NCI-H2196 treated with DMSO at 0.1 percent for 48 hours (cell line): ENCODE data around the gene CACNA1C.

Experiments
- DNase-seq: peaks from one replicate; lab custom pipeline; 2025; ENCODE audit not compliant: unreplicated experiment; lab: John Stamatoyannopoulos, UW

The CACNA1C gene

DNA sequence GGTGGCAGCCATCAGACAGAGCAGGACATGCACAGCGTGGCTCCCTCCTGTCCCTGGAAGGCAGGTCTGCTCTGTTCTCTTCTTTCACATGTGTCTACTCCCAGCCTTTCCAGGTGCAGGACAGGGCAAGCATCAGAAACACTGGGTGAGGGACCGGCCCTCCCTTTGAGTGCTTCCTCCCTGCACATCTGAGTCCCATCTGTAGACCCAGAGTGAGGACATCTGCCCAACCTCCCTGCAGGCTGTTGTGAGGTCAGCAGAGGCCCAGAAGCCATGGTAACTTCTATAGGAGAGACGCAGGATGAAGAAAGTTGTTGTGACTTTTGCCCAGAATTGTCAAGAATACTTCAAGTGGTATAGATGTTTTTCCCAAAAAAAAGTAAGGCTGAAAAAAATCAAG, 282.7 kb downstream of the CACNA1C start:
- no peak for DNase-seq

DNA sequence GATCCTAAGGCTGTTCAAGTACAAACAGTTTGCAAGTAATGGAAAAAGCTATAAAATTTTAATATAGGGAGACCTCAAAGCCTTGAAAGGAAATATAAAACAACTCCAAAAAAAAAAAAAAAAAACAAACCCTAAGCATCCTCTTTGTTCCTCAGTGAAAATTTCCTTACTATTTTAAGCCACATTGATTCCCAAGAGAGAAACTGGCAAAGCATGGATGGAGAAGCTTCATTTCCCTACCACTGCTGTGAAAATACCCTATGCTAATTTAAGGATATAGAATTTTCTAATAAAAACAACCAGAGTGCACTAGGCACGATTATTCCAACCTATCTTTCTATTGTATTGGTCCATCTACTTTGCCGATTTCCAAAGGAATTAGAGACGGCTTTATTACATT, 283.1 kb downstream of the CACNA1C start:
- DNase-seq: no peak

DNA sequence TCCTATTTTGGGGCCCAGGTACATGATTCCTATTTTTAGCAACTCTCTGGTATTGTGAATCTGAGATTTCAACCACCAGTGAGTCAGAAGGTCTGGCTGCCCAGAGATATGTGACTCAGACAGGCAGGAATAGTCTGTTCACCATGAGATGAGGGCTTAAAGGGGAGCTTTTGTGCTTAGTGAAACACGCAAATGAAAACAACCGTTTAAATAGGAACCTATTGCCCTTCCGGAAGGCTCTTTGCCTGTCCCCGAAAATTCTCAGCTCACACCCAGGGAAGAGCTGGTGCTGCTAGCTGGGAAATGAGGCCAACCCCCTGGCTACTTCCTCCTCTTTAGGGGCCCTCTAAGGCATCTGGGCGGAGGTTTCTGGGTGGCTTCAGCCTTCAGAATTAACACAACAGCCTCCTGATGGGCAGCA, 283.6 kb downstream of the CACNA1C start:
- DNase-seq: no peak

DNA sequence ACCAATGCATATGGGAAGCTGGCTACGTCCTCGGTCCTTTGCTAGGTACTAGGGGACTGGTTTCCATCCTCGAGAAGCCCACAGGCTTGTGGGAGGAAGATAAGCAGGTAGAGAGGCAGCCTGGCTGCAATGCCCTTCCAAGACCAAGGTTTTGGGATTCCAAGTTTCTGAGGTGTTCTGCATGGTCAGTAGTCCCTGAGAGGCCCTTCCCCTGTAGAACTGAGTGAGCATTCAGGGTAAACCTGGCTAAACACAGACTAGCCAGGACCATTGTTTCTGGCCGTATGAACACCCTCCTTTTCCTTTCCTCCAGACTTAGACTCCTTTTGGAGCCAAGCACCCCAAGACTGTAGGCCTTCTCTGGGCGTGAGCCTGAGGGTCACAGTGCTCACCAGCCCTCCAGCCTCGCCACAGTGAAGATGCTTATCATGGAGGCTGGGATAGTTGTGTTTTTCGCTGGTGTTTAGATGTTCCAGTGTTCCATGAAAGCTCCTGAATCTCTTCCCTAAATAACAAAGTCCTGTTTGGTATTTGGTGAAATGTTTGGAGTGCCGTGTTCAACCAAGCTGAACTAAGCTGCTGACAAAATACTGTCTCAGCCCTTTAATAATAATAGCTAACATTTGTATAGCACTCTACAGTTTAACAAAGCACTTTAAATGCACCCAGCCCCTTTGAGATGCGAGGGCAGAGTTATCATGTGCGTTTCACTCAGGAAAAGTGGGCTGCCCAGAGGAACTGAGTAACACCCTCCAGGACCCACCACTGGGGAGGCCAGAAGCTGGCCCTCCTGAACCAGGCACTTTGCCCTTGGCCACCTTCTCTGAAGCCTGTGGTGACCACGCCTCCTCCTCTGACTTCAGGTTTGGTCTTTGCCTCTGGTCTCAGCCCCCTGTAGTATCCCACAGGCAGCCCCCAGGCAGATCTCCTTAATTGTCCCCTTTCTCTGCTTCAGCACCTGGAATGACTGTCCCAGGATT, 284.5 kb downstream of the CACNA1C start:
- DNase-seq: no peak

DNA sequence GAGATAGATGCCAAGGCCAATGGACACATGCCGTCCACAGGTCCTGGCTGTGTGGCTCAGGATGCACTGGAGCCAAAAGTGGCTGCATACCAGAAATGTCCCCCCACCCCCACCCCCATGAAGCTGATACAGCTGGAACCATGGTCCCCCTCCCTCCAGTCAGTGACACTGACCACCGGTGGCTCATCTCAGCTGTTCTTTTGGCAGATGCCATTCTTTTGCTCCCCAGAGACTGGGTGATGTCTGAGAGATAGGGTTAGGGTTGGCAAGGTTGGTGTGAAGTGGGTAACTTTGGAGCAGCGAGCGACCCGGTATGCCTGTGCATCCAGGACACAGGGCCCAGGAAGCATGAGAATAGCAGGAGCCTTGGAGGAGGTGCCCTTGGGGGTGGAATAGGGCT, 285.6 kb downstream of the CACNA1C start:
- DNase-seq: no peak

DNA sequence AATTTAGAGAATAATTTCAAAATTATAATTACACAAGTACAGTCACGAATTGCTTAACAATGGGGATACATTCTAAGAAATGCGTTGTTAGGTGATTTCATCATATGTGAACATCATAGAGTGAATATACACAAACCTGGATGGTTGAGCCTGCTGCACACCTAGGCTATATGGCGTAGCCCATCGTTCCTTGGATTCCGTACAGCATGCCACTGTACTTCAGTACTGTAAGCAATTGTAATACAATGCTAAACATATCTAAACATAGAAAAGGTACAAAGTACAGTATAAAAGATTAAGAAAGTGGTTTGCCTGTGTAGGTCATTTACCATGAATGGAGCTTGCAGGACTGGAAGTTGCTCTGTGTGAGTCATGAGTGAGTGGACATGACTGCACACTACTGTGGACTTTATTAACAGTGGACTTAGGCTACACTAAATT, 286.2 kb downstream of the CACNA1C start:
- no peak for DNase-seq

DNA sequence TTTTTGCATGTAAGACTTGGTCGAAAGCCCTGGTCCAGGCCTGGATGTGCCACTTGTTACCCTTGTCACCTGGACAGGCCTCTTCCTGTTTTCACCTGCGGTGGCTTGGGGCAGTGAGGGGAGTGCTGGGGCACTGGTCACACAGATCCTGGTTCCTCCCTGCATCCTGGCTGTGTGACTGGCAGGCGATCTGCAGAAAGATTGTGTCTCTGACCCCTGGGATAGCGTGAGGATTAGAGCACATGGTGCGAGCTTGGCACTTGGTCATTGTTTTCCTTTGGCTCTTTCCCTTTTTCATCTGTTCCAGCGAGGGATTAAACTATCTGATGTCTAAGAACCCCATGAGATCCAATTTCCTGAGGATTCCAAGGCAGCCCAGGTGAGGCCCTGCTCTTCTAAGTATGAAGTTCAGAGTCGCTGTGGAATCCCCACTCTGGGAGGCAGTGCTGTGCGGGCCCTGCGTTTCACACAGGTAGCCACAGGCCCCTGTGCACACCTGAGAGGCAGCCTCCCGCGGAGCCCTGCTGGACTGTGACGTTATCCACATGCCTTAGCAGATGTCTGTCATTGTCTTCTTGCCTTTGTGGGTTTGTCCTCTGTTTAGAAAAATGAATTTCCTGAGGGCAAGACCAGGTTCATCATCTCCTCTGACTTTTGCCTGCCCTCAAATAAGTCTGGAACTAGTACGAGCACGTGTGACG, 288.4 kb downstream of the CACNA1C start:
- DNase-seq: no peak

DNA sequence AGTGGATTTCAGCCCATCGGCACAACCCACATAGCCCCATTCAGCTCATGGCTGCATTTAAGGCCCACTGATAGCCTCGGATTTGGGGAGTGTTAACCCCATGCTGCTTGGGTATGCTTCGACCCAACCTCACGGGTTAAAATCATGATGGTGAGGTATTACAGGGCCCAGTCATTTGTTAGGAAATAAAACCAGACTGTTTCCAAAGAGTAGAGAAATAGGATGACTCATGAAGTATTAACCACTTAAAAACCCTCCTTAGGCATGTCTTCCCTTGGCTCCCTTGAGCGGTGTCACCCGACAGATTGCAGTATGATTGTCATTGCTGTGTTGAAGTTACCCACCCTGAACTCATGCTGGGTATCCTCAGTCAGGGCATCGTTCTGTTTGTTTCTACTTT, 289.1 kb downstream of the CACNA1C start:
- DNase-seq: no peak

DNA sequence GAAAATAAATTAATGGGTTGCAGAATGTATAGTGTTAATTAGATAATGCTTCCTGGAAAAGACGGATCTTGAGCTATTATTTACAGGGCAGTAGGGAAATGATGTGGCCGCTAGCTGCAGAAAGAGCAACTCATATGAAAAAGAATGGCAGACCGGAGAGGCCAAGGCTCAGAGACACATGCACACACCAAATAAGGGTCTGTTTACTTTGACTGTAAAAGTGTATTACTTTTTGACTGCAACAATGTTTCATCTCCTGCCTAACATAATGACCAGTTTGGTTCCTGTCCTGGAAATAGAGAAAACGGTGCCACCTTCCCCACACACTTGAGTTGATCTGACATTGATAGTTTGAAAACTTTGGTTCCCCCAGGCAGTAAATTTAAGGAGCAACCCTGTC, 290.9 kb downstream of the CACNA1C start:
- DNase-seq: no peak

DNA sequence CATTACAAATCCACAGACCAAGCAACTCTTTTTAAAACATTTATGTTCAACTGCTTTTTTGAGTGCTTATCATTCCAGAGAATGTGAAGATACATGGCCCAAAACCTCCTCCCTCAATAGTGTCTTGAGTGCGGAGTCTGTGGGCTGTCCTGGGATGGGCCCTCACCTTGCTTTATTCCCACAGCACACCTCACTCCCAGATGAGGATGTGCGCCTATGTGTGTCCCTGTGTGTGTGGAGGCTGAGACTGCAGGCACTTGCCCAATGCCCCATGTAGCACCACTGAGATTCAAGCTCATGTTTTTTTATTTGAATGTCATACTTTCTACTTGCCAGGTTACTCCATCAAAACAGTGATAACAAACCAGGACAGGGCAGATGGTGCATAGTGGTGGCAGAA, 291.7 kb downstream of the CACNA1C start:
- no peak for DNase-seq

DNA sequence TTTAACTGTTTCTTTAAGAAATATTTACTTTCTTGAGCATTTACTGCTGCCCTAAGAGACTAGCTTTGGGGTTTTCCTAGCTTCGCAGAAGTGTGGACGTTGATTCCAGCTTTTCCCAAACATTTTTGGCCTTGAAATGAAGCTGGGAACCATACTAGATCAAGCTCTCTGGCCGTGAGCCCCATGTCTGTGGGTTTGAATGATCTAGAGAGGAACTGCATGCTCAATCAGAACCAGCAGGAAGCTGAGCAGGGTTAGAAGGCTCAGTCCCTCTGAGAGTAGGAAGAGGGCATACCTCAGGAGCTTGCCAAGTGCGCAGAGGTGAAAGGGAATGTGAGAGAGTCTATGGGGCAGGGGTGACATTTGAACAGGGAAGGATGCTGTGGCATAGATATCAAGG, 292.1 kb downstream of the CACNA1C start:
- no peak for DNase-seq

DNA sequence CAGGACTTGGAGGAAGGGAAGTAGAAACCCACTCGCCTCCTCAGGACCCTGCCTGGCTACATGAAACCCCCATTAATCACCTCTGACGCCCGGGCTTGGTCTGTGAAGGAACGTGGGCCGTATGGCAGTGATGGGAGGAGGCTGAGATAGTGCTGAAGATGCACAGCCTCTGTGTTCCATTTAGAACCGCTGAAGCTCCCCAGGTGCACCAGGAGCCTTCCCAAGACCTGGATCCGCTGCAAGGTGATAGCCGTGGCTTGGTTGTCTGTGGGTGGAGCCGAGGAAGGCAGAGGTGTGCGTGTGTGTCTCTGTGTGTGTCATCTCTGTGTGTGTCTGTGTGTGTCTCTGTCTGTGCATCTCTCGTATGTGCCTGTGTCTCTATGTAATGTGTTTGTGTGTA, 293.1 kb downstream of the CACNA1C start:
- no peak for DNase-seq

DNA sequence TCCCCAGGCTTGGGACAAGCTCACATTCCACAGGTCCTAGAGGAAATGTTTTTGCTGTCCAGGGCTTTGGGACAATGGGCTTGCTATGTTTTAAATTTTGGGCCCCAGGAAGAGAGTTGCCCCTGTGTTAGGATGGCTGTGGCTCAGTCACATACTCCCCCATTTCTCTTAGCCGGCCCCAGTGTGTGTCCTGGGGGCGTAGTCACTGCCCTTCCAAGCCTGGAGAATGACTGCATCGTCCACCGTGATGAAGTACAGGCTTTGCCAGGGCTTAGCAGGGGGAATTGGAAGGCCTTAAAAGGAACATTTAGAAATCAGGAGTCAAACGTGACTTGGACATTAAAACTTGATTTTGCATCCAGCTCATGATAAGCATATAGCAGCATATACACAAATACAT, 293.6 kb downstream of the CACNA1C start:
- DNase-seq: no peak

DNA sequence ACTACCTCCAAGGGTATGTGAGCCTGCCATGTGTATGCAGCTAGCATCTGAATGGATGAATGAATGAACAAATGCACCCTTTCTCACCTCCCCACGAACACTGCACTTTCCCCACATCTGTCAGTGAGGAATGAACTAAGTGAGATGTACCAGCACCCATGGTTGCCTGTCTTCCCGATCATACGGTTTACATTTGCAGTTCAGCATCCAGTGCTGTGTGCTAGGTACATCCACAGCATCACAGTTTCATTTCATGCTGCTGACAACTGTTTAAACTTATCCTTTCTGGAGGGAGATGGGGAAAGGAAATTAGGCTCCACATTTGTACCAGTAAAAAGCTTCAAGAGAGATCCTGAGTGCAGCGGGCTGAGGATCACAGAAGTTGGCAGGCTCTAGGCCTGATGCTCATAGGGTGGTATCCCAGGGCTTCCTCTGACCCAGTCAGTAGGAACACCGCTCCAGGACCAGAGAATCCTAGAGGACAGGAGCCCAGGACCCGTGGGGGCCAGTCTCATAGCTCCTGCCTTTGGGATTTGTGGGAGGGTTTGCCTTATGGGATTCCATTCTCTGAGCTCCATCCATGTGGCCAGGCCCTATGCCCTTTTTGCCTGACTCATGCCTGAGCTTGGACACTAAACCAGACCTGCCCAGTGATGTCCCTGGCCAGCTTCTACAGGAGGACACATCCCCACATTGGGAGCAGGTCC, 294.5 kb downstream of the CACNA1C start:
- no peak for DNase-seq

DNA sequence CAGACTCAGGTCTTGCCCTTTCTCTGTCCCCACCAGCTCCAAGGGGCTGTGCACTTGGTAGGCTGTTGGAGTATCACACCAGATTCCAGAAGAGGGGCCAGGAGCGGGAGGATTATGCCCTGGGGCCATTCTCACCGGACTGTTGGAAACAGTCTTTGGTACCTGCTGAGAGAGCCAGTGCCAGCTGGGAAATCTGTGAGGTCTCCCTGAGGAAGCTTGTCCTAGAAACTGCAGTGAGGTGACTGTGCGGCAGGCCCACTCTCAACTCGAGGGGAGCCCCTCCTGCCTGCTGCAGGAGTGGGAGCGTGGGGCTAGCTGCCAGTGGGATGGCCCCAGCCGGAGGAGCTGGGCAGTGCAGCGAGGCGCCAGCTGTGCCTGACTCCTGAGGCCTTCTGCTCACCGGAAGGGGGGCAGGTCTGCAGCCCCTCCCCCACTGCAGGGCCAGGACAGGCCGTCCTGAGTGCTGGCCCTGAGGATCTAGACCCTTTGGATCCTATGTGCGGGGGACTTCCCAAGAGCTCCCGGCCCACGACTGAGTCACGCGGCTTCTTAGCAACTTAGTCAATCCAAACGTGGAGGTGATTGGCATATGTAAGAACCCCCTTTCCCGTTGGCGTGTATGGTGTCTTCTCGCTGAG, 295.2 kb downstream of the CACNA1C start:
- no peak for DNase-seq

DNA sequence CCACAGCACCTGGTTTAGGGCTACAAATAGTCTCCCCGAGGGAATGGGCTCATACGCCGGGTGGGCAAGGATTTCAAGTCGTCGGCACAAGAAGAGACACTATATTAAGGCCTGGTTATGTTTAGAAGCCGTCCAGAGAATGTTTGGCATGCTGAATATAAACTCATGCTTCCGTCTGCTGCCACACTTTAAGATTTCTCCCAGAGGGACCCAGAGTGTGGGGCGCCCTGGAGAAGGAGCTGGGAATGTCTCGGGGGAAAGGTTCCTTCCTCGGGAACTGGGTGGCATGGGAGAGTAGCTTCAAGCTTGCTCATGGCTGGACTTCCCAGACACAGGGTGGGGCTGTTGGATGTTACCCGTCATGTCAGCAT, 295.7 kb downstream of the CACNA1C start:
- DNase-seq: no peak

DNA sequence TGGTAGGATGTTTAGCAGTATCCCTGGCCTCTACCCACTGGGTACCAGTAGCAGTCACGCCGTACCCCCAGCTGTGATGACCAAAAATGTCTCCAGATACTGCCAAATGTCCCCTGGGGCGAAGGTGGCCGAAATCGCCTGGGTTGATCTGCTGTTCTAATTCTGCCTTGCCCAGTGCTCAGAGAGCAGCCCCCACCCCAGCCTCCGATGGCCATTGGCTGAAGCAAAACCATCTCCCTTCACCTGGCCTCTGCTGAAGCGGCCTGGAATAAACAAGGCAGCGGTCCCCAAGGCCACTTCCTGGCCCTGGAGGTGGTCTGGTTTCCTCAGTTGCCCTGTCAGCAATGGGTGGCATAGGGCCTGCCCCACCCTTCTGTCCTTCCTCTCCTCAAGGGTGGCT, 298.4 kb downstream of the CACNA1C start:
- no peak for DNase-seq

DNA sequence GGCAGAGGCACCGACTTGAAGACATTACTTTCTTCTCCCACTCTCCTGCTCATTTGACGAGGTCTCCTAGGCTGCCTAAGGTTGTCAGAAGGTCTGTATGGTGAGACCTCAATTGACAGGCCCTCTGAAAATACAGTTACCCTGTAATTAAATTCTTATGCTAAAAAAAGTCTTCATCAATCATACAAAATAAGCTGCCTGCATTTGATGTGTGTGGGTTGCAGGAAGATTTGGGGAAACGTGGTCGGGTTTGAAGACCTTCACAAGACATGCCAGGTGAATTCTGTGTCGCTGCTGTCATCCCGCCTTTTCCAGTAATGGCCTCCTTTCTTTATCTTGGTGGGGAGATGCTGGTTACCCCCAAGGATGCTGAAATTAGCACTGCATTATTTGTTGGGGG, 299.4 kb downstream of the CACNA1C start:
- DNase-seq: no peak

DNA sequence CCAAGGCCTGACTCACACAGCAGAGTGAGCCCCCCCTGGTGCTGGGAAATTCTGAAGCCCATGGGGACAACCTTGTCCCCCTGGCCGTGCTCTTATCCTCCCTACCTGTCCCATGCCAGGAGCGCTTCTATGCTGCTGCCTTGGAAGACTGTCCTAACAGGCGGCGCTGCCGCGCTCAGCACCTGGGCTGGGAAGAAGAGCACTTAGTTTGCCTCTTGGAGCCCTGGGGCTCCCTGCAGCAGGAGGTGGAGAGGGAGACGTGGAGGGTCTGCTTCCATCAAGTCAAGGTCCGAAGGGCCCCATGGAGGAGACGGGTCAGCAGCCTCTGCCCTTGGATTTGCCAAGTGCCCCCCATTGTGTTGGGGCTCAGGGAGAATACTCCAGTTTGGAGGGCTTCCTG, 300.5 kb downstream of the CACNA1C start:
- DNase-seq: no peak

DNA sequence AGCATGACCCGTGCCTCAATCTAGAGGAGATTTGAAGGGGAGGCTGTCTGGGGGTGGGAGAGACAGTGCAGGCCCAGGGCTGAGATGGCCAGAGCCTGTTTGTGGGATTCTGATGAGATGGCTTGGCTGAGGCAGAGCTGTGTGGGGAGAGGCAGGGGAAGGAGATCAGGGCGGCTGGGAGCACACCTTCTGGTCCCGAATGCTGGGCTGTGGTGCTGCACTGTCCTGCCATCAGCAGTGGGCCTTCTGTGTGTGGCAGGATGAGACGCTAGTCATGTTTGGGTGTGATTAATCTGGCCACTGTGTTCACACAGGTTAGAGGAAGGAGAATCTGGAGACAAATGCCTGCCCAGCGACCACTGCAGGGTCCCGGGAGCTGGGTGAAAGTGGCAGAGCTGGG, 300.9 kb downstream of the CACNA1C start:
- no peak for DNase-seq
